ENCODE results near the gene CCDC154.

The CCDC154 gene

GRCh38 chr16:1414532-1415260 is 29.7 kb downstream of the CCDC154 start, which contains the start of gene UNKL:
TSS of gene UNKL (minus strand) at chr16:1414704. CDS start at chr16:1414691, 13 bp downstream.
- DNase-seq (ENCODE audit: low spot score): peak; percentile 27

DNA sequence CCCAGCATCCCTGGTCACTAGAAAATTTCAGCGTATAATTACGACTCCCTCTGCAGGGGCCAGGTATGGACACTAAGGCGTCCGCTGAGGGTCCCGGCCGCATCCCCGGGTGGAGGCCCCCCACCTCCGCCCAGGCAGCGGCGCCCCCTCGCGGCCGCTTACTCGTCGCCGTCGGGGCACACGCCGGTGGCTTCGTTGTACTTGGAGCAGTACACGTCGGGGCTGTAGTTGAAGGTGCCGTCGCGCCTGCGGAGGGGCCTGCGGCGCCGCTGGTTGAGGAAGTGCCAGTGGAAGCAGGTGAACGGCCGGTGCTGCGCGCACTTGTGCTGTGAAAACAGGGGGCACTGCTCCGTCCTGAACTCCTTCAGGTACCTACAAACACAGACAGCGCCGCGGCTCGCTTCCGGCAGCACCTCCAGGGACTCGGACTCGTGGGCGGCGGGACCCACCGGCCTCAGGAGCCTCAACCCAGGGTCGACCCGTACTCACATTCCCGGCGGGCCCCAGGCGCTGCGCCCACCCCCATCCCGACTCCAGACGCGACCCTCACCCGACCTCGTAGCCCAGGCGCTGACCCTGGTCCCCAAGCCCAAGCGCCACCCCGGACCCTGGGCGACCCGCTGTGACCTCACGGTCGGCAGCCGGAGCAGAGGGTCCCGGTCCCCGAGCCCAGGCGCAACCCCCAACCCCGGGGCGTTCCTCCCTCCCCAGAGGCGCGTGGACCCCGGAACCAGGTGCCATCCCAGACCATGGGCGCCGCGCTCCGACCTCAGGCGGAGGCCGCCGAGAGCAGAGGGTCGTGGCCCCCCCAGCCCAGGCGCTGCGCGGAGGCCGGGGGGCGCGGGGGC is 30.4 kb downstream of the CCDC154 start:
- DNase-seq (ENCODE audit: low spot score): peak; percentile 67

- no peak for DNase-seq (ENCODE audit: low spot score)
These were observed 31.5 kb downstream of the CCDC154 start for GRCh38 chr16:1412847-1413246.

DNA sequence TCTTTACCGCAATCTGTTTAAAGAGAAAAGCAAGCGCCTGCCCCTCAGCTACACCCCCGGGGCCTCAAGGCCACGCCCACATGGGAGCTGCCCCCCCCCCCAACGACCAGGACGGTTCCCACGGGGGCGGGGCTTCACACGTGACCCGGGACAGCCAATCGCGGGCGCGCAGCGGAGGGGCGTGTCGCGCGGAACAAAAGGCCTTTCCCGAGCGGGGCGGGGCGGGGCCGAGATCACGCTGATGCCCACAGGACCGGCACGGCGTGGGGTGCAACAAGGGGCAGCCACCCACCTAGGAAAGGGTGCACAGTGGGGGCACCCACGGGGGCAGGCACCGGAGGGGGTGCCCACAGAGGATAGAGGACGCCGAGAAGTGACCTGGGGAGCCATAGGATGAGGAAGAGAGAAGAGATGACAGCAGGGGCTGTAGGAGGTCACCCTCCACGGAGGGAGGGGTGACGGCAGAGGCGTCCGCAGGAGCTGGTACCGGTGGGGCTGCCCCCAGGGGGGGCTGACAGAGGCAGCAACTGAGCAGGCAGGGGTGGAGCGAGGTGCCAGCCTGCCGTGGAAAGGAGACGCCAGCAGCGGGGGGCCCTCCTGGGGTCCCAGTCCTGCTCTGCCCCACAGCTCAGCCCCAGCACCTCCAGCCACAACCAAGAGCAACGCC is 36.1 kb downstream of the CCDC154 start:
- DNase-seq (ENCODE audit: low spot score): peak; percentile 73

DNA sequence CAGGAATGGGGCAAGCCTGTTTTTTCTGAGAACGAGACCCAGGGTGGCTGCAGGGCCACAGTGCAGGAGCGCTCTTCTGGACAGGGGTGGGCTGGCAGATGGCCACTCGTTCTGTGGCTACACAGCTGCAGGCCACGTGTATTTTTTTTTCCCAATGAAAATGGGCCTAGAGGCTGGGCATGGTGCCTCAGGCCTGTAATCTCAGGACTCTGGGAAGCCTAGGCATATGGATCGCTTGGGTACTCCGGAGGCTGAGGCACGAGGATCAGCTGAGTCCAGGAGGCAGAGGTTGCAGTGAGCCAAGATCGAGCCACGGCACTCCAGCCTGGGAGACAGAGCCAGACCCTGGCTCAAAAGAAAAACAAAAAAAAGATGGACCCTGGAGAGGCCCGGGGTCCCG is 36.6 kb downstream of the CCDC154 start:
- no peak for DNase-seq (ENCODE audit: low spot score)

GRCh38 chr16:1403733-1404132 is 40.6 kb downstream of the CCDC154 start:
- DNase-seq (ENCODE audit: low spot score): no peak

- DNase-seq (ENCODE audit: low spot score): no peak
These were observed 41.3 kb downstream of the CCDC154 start for GRCh38 chr16:1403036-1403435.

GRCh38 chr16:1401758-1402154 is 42.6 kb downstream of the CCDC154 start:
- DNase-seq (ENCODE audit: low spot score): no peak

- DNase-seq (ENCODE audit: low spot score): no peak
These were observed 43.1 kb downstream of the CCDC154 start for GRCh38 chr16:1401061-1401757.

- no peak for DNase-seq (ENCODE audit: low spot score)
These were observed 45.4 kb downstream of the CCDC154 start for GRCh38 chr16:1398826-1399581.

- DNase-seq (ENCODE audit: low spot score): no peak
These were observed 46.0 kb downstream of the CCDC154 start for GRCh38 chr16:1398351-1398750.

- no peak for DNase-seq (ENCODE audit: low spot score)
These were observed 46.6 kb downstream of the CCDC154 start for GRCh38 chr16:1397779-1398178.

GRCh38 chr16:1395444-1396031 is 48.8 kb downstream of the CCDC154 start:
- DNase-seq (ENCODE audit: low spot score): no peak

- no peak for DNase-seq (ENCODE audit: low spot score)
These were observed 49.9 kb downstream of the CCDC154 start for GRCh38 chr16:1394367-1394951.

DNA sequence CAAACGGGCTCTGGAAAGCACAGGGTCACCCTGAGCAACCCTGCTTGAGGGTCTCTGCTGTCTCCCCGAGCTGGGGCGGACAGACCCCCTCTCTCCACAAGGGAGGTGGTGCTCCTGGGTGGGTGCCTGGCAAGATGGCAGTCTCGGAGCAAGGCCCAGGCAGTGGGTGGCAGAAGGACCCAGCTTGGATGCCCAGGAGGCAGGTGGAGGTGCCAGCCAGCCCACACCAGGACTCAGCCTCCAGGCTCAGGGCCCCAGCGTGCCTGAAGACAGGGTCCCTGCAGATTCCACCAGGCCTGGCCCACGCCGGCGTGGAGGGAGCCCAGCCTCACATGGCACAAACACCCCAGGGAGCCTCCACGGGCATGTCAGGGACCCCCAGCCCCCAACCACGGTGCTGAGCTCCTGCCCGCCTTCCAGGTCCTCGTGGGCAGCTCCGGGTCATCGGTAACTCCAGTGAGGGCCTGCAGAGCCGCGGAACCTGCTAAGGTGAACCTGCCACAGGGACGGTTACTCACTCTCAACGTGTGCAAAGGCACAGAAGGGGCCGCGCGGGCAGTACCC is 50.7 kb downstream of the CCDC154 start:
- no peak for DNase-seq (ENCODE audit: low spot score)

DNA sequence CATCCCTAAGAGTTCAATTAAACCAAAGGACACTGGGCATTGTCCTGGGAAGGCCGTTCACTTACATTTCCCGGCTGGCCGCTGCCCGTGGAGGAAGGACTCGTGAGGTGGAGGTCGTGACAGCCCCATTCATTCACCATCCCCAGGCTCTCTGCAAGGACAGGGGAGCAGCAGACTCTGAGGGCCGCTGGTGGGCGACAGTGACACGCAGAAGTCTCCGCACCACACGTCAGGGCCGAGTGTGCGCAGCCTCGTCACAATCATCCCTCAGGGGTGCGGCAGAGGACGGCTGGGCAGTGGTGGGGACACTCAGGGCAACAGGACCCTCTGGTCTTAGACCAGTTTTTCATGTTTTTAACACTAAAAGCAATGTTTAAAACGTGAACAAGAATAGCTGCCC is 51.5 kb downstream of the CCDC154 start:
- no peak for DNase-seq (ENCODE audit: low spot score)

DNA sequence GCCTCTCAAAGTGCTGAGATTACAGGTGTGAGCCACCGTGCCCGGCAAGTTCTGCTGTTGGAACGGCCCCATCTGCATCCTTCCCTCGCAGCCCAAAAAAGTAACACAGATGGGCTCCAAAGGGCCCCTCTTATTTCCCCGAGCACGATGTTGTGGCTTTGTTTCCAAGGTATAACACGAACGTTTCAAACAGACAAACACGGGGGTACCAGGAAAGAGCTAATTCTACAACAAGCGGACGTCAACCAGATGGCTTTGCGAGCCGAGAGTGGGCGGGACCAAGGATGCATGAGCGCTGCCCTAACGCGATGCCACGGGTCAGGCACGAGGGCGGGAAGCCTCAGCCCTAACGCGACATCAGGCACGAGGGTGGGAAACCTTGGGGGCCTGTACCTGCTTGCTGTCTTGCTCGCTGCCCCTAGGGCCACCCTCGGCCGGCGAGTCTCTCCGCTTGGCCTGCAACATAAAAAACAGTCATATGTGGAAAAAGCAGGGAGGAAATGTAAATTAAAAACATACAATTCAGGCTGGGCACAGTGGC is 54.0 kb downstream of the CCDC154 start:
- DNase-seq (ENCODE audit: low spot score): no peak

GRCh38 chr16:1389762-1390161 is 54.6 kb downstream of the CCDC154 start:
- DNase-seq (ENCODE audit: low spot score): no peak

- no peak for DNase-seq (ENCODE audit: low spot score)
These were observed 57.0 kb downstream of the CCDC154 start for GRCh38 chr16:1387331-1387730.

DNA sequence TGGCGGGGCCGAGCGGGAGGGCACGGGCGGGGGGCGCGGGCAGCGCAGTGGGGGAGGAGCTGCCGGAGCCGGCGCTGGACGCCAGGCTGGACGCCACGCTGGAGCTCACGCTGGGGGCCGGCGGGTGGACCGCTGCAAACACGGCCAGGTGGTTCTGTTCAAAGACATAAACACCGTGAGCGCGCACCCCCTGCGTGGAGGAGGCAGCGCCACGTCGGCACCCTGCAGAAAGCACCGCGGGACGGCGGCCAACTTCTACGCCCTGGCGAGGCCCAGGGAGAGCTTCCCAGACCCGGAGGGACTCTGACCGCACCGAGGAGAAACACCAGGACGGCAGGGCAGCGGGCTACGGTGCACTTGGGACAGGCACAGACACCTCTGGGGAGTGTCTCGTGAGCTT is 59.1 kb downstream of the CCDC154 start:
- DNase-seq (ENCODE audit: low spot score): no peak
